Stimulated activated CD8-positive, alpha-beta memory T cell treated with anti-CD3 and anti-CD28 coated beads, Interleukin-4, amount 100 ng/mL, for 4 hours (primary cell): ENCODE data around the gene PCBD1.

ENCODE experiments used
- DNase-seq, 2 donors: peaks; one replicate each; pipeline ENCODE4 v3.0.0-alpha.2; 2020; ENCODE audit warnings: low read depth in 2 of 2, low spot score in 1 of 2

PCBD1 gene

GRCh38 chr10:70917635-70918034 lies 29.3 kb upstream of the PCBD1 start:
- DNase-seq, result no peak

- no peak for DNase-seq
Measured at GRCh38 chr10:70917226-70917625, 28.9 kb upstream of the PCBD1 start.

- no peak for DNase-seq
Measured at GRCh38 chr10:70916241-70916640, 27.9 kb upstream of the PCBD1 start.

GRCh38 chr10:70915806-70916205 lies 27.4 kb upstream of the PCBD1 start:
- no peak for DNase-seq

GRCh38 chr10:70915206-70915605 lies 26.8 kb upstream of the PCBD1 start:
- no peak for DNase-seq

- no peak for DNase-seq
Measured at GRCh38 chr10:70914316-70914864, 26.0 kb upstream of the PCBD1 start.

- DNase-seq, result no peak
Measured at GRCh38 chr10:70913893-70914240, 25.5 kb upstream of the PCBD1 start.

- DNase-seq, result no peak
Measured at GRCh38 chr10:70913191-70913892, 25.0 kb upstream of the PCBD1 start.

- DNase-seq, result no peak
Measured at GRCh38 chr10:70912556-70912955, 24.2 kb upstream of the PCBD1 start.

GRCh38 chr10:70911386-70911785 lies 23.0 kb upstream of the PCBD1 start:
- DNase-seq, result no peak

- no peak for DNase-seq
Measured at GRCh38 chr10:70910486-70911341, 22.3 kb upstream of the PCBD1 start.

- DNase-seq, result no peak
Measured at GRCh38 chr10:70909326-70909935, 21.1 kb upstream of the PCBD1 start.

GRCh38 chr10:70908406-70909296 lies 20.3 kb upstream of the PCBD1 start:
- no peak for DNase-seq

GRCh38 chr10:70907637-70908405 lies 19.5 kb upstream of the PCBD1 start:
- DNase-seq, result no peak

- no peak for DNase-seq
Measured at GRCh38 chr10:70906953-70907636, 18.7 kb upstream of the PCBD1 start.

GRCh38 chr10:70906031-70906783 lies 17.8 kb upstream of the PCBD1 start:
- no peak for DNase-seq

- no peak for DNase-seq
Measured at GRCh38 chr10:70905071-70906021, 17.0 kb upstream of the PCBD1 start.
